ENCODE results near the gene PRIMPOL. TPM values are rescaled to one million over a fixed set of nuclear protein-coding genes. Genes with fewer than 3 reads are reported as not detected.

The PRIMPOL gene
- total RNA-seq, 4 donors from 2014 or later: 13.4 to 22.8 (median 16.6) TPM

DNA sequence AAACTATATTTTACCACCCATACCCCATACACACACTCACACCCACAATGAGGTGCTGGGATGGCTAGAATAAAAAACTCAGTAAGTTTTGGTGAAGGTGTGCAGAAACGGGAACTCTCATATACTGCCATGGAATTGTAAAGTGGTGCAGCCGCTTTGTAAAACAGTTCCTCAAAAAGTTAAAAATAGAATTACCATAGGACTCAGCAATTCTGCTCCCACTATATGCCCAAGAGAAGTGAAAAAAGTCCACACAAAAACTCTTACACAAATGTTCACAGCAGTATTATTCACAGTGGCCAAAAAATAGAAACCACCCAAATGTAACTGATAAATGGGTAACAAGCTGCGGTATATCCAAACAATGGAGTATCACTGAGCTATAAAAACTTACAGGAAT is 77.9 kb downstream of the PRIMPOL start:
- Histone ChIP-seq H3K36me3 (no peaks in the 10 kb centered on the region), H3K27ac (replicated peaks in 1 of 4) (no peak overlapping the region), H3K4me1 (peaks cover 0 to 9% (median 0%) of the 10 kb centered on the region in 4 donors), H3K27me3 (no peaks in the 10 kb centered on the region), H3K9me3 (no peaks in the 10 kb centered on the region), H3K4me3 (no peak overlapping the region)
- TF ChIP-seq POLR2AphosphoS5 (IDR thresholded peaks at IDR 0.05): no peak
- TF ChIP-seq POLR2A (IDR thresholded peaks at IDR 0.05; ENCODE audit: low read depth): no peak
- TF ChIP-seq EP300 (IDR thresholded peaks at IDR 0.05): no peak
- TF ChIP-seq, protein P1, sequence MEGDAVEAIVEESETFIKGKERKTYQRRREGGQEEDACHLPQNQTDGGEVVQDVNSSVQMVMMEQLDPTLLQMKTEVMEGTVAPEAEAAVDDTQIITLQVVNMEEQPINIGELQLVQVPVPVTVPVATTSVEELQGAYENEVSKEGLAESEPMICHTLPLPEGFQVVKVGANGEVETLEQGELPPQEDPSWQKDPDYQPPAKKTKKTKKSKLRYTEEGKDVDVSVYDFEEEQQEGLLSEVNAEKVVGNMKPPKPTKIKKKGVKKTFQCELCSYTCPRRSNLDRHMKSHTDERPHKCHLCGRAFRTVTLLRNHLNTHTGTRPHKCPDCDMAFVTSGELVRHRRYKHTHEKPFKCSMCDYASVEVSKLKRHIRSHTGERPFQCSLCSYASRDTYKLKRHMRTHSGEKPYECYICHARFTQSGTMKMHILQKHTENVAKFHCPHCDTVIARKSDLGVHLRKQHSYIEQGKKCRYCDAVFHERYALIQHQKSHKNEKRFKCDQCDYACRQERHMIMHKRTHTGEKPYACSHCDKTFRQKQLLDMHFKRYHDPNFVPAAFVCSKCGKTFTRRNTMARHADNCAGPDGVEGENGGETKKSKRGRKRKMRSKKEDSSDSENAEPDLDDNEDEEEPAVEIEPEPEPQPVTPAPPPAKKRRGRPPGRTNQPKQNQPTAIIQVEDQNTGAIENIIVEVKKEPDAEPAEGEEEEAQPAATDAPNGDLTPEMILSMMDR (IDR thresholded peaks at IDR 0.05): no peak
- 86% methylated on average over 3 of the region's 3 CpGs for WGBS
- intact Hi-C loops (cut with DNase I): no loop called here
- DNase-seq (ENCODE audit: extremely low spot score): no peak

DNA sequence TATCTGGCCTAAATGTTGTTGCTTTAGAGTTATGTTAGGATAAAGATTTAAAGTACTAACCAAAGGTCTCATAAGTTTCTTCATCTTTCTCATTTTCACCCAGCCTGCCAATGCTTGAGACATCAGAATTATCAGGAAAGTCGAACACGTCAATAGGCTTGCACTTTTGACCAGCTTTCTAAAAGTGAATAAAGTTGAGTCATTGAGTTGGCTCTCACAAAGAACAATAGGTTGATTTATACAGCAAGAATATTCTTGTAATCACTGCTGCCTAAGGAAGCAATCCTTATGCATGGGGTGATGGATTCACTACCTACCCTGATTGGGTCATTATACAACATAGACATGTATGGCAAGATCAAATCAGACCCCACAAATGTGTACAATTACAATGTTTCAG is 79.3 kb downstream of the PRIMPOL start:
- intact Hi-C loops (cut with DNase I): no loop called here
- 90% methylated on average over 2 of the region's 2 CpGs for WGBS
- H3K27ac ChIP-seq (replicated peaks in 1 of 4): no peak overlapping the region

DNA sequence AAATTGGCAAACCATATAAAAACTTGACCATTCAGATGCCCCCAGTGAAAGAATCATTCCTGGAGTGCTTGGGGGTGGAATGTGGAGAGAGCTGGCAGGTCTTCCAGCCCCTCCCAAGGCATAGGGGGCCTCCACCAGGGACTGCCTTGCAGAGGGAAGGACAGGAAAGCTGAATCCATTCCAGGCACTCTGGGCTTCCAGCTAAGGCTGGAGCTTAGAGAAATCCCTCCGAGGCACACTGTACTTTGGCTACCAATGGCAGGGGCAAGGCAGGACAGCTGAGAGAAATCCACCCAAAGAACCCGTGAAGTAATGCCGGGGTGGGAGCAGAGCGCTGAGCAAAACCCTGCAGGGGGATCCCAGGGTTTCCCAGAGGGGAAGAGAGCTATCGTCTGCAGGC is 80.4 kb downstream of the PRIMPOL start:
- TF ChIP-seq POLR2AphosphoS5 (IDR thresholded peaks at IDR 0.05) (no peak), POLR2A (IDR thresholded peaks at IDR 0.05; ENCODE audit: low read depth) (no peak), EP300 (IDR thresholded peaks at IDR 0.05) (no peak)
- TF ChIP-seq, protein P1 (IDR thresholded peaks at IDR 0.05): no peak
- H3K27me3 ChIP-seq: peaks cover 0 to 4% (median 0%) of the 10 kb centered on the region in 4 donors
- peaks cover 11 to 18% (median 18%) of the 10 kb centered on the region in 4 donors for H3K4me1 ChIP-seq
- H3K27ac ChIP-seq (replicated peaks in 1 of 4): no peak overlapping the region
- DNase-seq (ENCODE audit: extremely low spot score): no peak
- WGBS: 83% methylated on average over 5 of the region's 5 CpGs
- no peaks in the 10 kb centered on the region for H3K36me3 ChIP-seq
- intact Hi-C loops (cut with DNase I): loop anchor here (5.0 kb wide), 1 partner anchor 78 kb away; no protein-coding TSS in a partner anchor
- no peak overlapping the region for H3K4me3 ChIP-seq
- no peaks in the 10 kb centered on the region for H3K9me3 ChIP-seq

More for the DNA sequence above, 79.3 kb downstream of the PRIMPOL start:
- DNase-seq (ENCODE audit: extremely low spot score): no peak
- peaks cover 0 to 4% (median 0%) of the 10 kb centered on the region in 4 donors for H3K27me3 ChIP-seq
- H3K36me3 ChIP-seq: no peaks in the 10 kb centered on the region
- H3K9me3 ChIP-seq: no peaks in the 10 kb centered on the region
- no peak for TF ChIP-seq POLR2A (IDR thresholded peaks at IDR 0.05; ENCODE audit: low read depth)
- no peak for TF ChIP-seq EP300 (IDR thresholded peaks at IDR 0.05)
- TF ChIP-seq POLR2AphosphoS5 (IDR thresholded peaks at IDR 0.05): no peak
- TF ChIP-seq, protein P1 (IDR thresholded peaks at IDR 0.05): no peak
- H3K4me1 ChIP-seq: peaks cover 11 to 17% (median 11%) of the 10 kb centered on the region in 4 donors
- H3K4me3 ChIP-seq: no peak overlapping the region

DNA sequence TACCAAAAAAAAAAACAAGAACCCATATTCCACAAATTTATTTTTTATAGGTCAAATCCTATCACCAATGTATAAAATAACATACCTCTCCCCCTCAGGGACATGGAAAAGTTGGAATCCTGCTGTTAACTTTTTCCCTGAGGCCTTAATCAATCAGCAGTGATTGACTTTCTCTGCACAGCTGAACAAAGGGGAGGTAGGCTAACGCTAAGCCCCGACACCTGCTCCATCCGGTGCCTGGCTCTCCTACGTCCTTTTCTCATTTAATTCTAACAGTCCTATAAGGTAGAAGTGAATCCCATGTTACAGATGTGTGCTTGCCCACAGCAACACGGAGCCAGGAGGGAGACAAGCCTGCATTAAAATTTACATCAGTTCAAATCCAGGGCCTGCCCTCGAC is 81.5 kb downstream of the PRIMPOL start:
- no peaks in the 10 kb centered on the region for H3K36me3 ChIP-seq
- TF ChIP-seq, protein P1 (IDR thresholded peaks at IDR 0.05): no peak
- TF ChIP-seq POLR2A (IDR thresholded peaks at IDR 0.05; ENCODE audit: low read depth) (no peak), EP300 (IDR thresholded peaks at IDR 0.05) (no peak), POLR2AphosphoS5 (IDR thresholded peaks at IDR 0.05) (no peak)
- DNase-seq (ENCODE audit: extremely low spot score): no peak
- no peak overlapping the region for H3K4me3 ChIP-seq
- WGBS: 85% methylated on average over 6 of the region's 6 CpGs
- H3K27ac ChIP-seq (replicated peaks in 1 of 4): no peak overlapping the region
- H3K4me1 ChIP-seq: peaks cover 11 to 19% (median 18%) of the 10 kb centered on the region in 4 donors
- no peaks in the 10 kb centered on the region for H3K9me3 ChIP-seq
- peaks cover 0 to 4% (median 0%) of the 10 kb centered on the region in 4 donors for H3K27me3 ChIP-seq
- intact Hi-C loops (cut with DNase I): loop anchor here (5.0 kb wide), 1 partner anchor 79 kb away; no protein-coding TSS in a partner anchor

DNA sequence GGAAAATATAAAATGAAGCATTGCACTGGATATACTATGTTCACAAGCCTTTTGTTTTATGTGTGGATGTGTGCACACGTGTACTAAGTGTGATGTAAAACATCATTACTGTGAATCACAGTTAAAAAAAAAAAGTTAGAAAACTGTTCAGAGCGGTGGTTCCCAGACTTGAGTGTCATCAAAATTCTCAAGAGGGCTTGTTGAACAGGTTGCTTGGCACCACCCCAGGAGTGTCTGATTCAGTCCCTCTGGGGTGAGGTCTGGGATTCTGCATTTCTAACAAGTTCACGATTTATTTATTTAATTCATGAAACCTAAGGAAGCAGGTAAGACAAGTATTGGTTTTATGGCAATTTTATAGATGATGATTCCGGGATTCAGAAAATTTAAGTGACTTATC is 82.6 kb downstream of the PRIMPOL start:
- H3K4me3 ChIP-seq: no peak overlapping the region
- intact Hi-C loops (cut with DNase I): loop anchor here (5.0 kb wide), 1 partner anchor 80 kb away; no protein-coding TSS in a partner anchor
- H3K27me3 ChIP-seq: peaks cover 0 to 4% (median 0%) of the 10 kb centered on the region in 4 donors
- H3K36me3 ChIP-seq: no peaks in the 10 kb centered on the region
- H3K9me3 ChIP-seq: no peaks in the 10 kb centered on the region
- DNase-seq (ENCODE audit: extremely low spot score): no peak
- H3K4me1 ChIP-seq: peaks cover 11 to 19% (median 18%) of the 10 kb centered on the region in 4 donors
- TF ChIP-seq POLR2AphosphoS5 (IDR thresholded peaks at IDR 0.05): no peak
- TF ChIP-seq, protein P1 (IDR thresholded peaks at IDR 0.05): no peak
- TF ChIP-seq EP300 (IDR thresholded peaks at IDR 0.05): no peak
- no peak for TF ChIP-seq POLR2A (IDR thresholded peaks at IDR 0.05; ENCODE audit: low read depth)
- H3K27ac ChIP-seq (replicated peaks in 1 of 4): no peak overlapping the region
- 60% methylated on average over 4 of the region's 4 CpGs for WGBS

All from esophagus muscularis mucosa (tissue), 4 donors.